Measurements from ENCODE around the gene OPRM1. TPM values are rescaled to one million over a fixed set of nuclear protein-coding genes. Genes with fewer than 3 reads are reported as not detected.

Gene OPRM1
- total and polyA plus RNA-seq, 2 donors from 2014 or later: not detected

DNA sequence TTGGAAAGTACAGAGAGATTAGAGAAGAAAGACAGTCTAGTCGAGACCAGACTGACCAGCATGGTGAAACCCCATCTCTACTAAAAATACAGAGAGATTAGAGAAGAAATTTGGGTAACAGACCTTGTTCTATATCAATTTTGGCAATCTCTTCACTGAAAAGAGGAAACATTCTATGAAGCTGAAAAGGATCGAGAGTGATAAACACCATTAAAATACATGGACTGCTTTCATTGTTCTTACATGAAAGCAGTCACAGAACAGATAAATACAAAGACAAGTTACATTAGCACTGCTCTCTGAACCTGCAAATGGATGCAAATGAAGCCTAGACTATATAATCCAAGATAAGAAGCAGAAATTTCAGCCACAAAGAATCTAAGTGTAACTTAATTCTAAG, 8.4 kb upstream of the OPRM1 start:
- H3K27ac ChIP-seq (ENCODE audit: low read depth in 2 of 2, low read length in 2 of 2): no peak overlapping the region
- H3K4me3 ChIP-seq (ENCODE audit: low read length in 3 of 3): no peak overlapping the region
- no peaks in the 10 kb centered on the region for H3K36me3 ChIP-seq (ENCODE audit: control insufficient read depth in 2 of 3, insufficient read depth in 3 of 3, low read length in 3 of 3)
- intact Hi-C loops (cut with DNase I): no loop called here
- TF ChIP-seq, protein P1, sequence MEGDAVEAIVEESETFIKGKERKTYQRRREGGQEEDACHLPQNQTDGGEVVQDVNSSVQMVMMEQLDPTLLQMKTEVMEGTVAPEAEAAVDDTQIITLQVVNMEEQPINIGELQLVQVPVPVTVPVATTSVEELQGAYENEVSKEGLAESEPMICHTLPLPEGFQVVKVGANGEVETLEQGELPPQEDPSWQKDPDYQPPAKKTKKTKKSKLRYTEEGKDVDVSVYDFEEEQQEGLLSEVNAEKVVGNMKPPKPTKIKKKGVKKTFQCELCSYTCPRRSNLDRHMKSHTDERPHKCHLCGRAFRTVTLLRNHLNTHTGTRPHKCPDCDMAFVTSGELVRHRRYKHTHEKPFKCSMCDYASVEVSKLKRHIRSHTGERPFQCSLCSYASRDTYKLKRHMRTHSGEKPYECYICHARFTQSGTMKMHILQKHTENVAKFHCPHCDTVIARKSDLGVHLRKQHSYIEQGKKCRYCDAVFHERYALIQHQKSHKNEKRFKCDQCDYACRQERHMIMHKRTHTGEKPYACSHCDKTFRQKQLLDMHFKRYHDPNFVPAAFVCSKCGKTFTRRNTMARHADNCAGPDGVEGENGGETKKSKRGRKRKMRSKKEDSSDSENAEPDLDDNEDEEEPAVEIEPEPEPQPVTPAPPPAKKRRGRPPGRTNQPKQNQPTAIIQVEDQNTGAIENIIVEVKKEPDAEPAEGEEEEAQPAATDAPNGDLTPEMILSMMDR (IDR thresholded peaks at IDR 0.05; ENCODE audit: borderline replicate concordance, extremely low read depth, insufficient read depth): no peak
- H3K4me1 ChIP-seq (ENCODE audit: control insufficient read depth in 2 of 3, insufficient read depth in 2 of 3, low read depth in 1 of 3, low read length in 3 of 3): no peaks in the 10 kb centered on the region
- H3K27me3 ChIP-seq (ENCODE audit: control insufficient read depth, insufficient read depth, low read length): no peaks in the 10 kb centered on the region
- no peak overlapping the region for H3K9ac ChIP-seq (ENCODE audit: low read length in 3 of 3)
- H3K9me3 ChIP-seq (ENCODE audit: control insufficient read depth in 2 of 3, insufficient read depth in 1 of 3, low read length in 3 of 3): no peaks in the 10 kb centered on the region
- FAIRE-seq: no peak
- no peak for DNase-seq

GRCh38 chr6:154041001-154041400, 2.0 kb downstream of the OPRM1 start:
- TF ChIP-seq, protein P1 (IDR thresholded peaks at IDR 0.05; ENCODE audit: borderline replicate concordance, extremely low read depth, insufficient read depth): no peak
- intact Hi-C loops (cut with DNase I): no loop called here
- no peaks in the 10 kb centered on the region for H3K9me3 ChIP-seq (ENCODE audit: control insufficient read depth in 2 of 3, insufficient read depth in 1 of 3, low read length in 3 of 3)
- no peak overlapping the region for H3K4me3 ChIP-seq (ENCODE audit: low read length in 3 of 3)
- no peaks in the 10 kb centered on the region for H3K36me3 ChIP-seq (ENCODE audit: control insufficient read depth in 2 of 3, insufficient read depth in 3 of 3, low read length in 3 of 3)
- no peak overlapping the region for H3K9ac ChIP-seq (ENCODE audit: low read length in 3 of 3)
- FAIRE-seq: no peak
- H3K27me3 ChIP-seq (ENCODE audit: control insufficient read depth, insufficient read depth, low read length): no peaks in the 10 kb centered on the region
- no peak overlapping the region for H3K27ac ChIP-seq (ENCODE audit: low read depth in 2 of 2, low read length in 2 of 2)
- no peak for DNase-seq
- H3K4me1 ChIP-seq (ENCODE audit: control insufficient read depth in 2 of 3, insufficient read depth in 2 of 3, low read depth in 1 of 3, low read length in 3 of 3): no peaks in the 10 kb centered on the region

GRCh38 chr6:154053141-154053540, 14.1 kb downstream of the OPRM1 start:
- Histone ChIP-seq H3K36me3 (ENCODE audit: control insufficient read depth in 2 of 3, insufficient read depth in 3 of 3, low read length in 3 of 3) (no peaks in the 10 kb centered on the region), H3K9me3 (ENCODE audit: control insufficient read depth in 2 of 3, insufficient read depth in 1 of 3, low read length in 3 of 3) (no peaks in the 10 kb centered on the region)

More at GRCh38 chr6:154053141-154053540, 14.1 kb downstream of the OPRM1 start:
- H3K27me3 ChIP-seq (ENCODE audit: control insufficient read depth, insufficient read depth, low read length): no peaks in the 10 kb centered on the region
- H3K4me3 ChIP-seq (ENCODE audit: low read length in 3 of 3): no peak overlapping the region
- TF ChIP-seq, protein P1 (IDR thresholded peaks at IDR 0.05; ENCODE audit: borderline replicate concordance, extremely low read depth, insufficient read depth): no peak
- intact Hi-C loops (cut with DNase I): no loop called here
- no peak overlapping the region for H3K9ac ChIP-seq (ENCODE audit: low read length in 3 of 3)
- H3K4me1 ChIP-seq (ENCODE audit: control insufficient read depth in 2 of 3, insufficient read depth in 2 of 3, low read depth in 1 of 3, low read length in 3 of 3): no peaks in the 10 kb centered on the region
- no peak overlapping the region for H3K27ac ChIP-seq (ENCODE audit: low read depth in 2 of 2, low read length in 2 of 2)
- FAIRE-seq (no peak), DNase-seq (no peak)
